ENCODE data around the gene BFAR.
"Not testable (repeated sequence)": the region's sequence is repeated elsewhere in the genome, so short reads cannot be mapped to it uniquely, and the experiment has no call there.

Gene BFAR

DNA sequence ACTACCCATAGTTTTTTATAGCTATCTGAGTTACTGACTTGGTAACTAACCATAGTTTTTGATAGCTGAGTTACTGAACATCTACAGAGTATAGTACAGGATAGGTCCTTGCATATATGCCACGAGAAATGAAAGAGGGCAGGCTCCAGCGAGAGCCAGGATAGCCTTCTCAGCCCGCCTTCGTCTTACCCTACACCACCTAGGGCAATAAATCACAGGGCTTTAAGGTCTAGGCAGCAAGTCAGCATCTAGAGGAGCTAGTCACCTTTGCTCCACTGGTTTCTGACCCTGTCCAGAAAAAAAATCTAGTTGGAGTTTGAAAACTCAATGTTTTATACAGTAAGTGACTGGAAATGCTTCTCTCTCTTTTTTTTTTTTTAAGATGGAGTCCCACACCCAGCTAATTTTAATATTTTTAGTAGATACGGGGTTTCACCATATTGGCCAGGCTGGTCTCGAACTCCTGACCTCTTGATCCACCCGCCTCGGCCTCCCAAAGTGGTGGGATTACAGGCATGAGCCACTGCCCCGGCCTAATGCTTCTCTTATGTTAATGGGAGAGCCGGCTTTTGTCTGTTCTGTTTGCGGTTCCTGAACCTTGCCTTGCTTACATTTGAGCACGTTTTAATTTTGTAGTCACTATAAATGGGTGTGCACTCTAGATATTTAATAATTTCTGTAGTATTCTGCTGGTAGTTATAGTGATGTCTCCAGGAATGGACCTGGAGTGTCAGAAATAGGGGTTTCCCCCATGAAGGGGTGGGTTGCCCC lies 2.8 kb downstream of the BFAR start:
- DNase-seq (ENCODE audit: low read depth): no peak

DNA sequence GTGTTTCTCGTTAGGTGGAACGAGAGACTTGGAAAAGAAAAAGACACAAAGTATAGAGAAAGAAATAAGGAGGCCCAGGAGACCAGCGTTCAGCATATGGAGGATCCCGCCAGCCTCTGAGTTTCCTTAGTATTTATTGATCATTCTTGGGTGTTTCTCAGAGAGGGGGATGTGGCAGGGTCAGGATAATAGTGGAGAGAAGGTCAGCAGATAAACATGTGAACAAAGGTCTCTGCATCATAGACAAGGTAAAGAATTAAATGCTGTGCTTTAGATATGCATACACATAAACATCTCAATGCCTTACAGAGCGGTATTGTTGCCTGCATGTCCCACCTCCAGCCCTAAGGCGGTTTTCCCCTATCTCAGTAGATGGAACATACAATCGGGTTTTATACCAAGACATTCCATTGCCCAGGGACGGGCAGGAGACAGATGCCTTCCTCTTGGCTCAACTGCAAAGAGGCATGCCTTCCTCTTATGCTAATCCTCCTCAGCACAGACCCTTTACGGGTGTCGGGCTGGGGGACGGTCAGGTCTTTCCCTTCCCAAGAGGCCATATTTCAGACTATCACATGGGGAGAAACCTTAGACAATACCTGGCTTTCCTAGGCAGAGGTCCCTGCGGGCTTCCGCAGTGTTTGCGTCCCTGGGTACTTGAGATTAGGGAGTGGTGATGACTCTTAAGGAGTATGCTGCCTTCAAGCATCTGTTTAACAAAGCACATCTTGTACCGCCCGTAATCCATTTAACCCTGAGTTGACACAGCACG lies 3.6 kb downstream of the BFAR start:
- DNase-seq (ENCODE audit: low read depth): not testable (repeated sequence)

DNA sequence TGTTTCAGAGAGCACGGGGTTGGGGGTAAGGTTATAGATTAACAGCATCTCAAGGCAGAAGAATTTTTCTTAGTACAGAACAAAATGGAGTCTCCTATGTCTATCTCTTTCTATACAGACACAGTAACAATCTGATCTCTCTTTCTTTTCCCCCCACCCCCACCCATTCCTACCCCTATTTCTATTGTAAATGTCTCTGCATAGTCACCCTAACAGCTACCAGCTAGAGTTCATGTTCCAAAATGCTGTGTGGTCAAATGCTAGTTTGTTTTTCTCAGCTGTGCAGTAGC lies 4.1 kb downstream of the BFAR start:
- DNase-seq (ENCODE audit: low read depth): not testable (repeated sequence)

DNA sequence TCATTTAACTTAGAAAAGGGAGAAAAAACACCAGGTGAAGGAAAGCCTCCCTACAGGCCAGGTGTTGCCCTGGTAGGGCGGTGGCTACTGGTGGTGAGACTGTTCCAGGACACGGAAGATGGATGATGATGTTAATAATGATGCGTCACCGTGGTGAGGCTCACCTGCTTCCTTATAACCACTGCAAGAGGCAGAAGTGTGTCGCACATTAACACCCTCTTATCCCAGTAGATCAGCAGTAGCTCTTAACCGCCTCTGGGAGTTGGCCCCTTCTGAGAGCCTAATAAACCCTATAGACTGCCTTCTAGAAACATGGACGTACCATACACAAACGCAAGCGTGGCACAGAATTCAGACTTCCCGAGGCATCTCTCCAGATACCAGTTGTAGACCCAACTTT lies 7.8 kb downstream of the BFAR start:
- no peak for DNase-seq (ENCODE audit: low read depth)

DNA sequence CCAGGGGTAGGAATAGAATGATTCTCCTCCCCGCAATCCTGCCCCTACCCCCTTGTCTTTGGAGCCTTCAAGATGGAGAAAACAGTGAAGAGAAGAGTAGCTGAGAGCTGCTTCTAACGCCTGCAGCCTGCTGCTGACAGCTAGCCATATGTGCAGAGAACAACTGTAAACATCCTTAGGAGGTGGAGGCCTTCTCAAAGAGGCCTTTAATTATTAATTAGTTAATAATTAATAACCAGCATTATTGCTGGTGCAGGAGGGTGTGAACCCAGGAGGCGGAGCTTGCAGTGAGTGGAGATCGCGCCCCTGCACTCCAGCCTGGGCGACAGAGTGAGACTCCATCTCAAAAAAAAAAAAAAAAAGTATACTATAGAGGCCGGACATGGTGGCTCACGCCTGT lies 8.5 kb downstream of the BFAR start:
- no peak for DNase-seq (ENCODE audit: low read depth)

DNA sequence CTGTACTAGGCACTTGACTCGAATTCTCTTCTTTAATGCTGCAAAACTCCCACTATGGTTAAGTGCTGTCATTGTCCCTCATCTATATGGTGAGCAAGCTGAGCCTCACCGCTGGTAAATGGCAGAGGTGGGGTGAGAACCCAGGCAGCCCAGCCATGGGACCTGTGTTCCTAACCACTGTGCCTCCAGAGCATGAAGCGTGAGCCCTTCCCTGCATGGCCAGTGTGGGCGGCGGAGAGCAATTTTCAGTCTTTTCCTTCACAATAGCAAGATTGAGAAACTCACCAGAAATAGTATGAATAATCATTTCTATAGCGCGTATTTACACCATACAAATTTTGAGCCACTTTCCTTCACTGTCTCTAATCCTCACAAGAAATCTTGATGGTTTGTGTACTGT lies 9.2 kb downstream of the BFAR start:
- no peak for DNase-seq (ENCODE audit: low read depth)

DNA sequence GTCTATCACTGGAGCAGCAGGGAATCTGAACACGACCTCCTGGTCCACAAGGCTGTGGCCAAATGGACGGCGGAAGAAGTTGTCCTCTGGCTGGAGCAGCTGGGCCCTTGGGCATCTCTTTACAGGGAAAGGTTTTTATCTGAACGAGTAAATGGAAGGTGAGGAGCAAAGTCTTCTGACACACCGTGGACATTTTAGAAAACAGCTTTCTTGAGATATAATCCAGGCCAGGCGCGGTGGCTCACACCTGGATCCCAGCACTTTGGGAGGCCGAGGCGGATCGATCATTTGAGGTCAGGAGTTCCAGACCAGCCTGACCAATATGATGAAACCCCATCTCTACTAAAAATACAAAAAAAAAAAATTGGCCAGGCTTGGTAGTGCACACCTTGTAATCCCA lies 17.1 kb downstream of the BFAR start:
- no peak for DNase-seq (ENCODE audit: low read depth)

DNA sequence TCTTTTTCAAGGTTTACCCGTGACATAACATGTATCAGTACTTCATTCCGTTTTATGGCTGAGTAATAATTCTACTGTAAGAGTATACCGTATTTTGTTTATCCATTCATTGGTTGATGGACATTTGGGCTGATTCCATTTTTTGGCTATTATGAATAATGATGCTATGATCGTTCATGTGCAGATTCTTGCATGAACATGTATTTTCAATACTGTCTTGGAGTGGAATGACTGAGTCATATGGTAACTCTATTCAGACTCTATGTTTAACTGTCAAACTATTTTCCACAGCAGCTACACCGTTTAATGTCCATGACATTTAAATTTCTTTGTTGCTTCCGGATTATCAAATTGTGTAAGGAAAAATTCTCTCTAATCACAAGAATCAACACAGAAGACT lies 17.9 kb downstream of the BFAR start:
- DNase-seq (ENCODE audit: low read depth): no peak

DNA sequence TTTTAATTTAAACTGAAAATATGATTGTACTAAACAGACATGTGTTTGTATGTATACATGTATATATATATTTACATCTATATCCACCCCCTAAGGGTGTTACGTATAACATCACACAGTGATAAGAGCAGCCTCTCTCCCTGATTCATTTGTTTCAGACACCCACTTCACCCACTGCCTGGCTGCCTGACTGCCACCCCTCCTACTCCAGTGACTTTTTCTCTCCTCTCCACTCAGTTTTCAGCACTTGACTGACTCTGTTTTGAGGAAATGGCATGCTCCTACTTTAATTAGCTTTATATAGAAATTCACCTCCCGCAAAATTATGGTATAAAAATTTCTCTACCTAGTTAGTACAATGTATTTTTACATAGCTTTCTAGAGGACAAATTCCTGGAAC lies 20.0 kb downstream of the BFAR start:
- no peak for DNase-seq (ENCODE audit: low read depth)

DNA sequence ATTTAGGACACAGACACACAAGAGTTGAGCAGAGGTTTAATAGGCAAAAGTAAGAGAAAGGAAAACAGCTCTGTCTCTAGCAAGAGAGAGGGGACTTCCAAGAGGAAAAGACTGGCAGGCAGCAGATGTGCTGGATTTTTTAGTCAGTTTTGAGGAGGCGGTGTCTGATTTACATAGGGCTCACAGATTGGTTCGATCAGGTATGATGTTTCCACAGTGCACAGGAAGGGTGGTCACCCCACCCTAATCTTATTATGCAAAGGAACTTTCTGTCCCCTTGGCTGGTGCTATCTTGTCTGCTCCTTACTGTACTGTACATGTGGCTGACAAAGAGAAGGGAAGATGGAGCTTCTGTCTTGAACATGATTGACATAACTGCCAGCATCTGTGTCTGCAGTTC lies 25.3 kb downstream of the BFAR start:
- DNase-seq (ENCODE audit: low read depth): no peak

DNA sequence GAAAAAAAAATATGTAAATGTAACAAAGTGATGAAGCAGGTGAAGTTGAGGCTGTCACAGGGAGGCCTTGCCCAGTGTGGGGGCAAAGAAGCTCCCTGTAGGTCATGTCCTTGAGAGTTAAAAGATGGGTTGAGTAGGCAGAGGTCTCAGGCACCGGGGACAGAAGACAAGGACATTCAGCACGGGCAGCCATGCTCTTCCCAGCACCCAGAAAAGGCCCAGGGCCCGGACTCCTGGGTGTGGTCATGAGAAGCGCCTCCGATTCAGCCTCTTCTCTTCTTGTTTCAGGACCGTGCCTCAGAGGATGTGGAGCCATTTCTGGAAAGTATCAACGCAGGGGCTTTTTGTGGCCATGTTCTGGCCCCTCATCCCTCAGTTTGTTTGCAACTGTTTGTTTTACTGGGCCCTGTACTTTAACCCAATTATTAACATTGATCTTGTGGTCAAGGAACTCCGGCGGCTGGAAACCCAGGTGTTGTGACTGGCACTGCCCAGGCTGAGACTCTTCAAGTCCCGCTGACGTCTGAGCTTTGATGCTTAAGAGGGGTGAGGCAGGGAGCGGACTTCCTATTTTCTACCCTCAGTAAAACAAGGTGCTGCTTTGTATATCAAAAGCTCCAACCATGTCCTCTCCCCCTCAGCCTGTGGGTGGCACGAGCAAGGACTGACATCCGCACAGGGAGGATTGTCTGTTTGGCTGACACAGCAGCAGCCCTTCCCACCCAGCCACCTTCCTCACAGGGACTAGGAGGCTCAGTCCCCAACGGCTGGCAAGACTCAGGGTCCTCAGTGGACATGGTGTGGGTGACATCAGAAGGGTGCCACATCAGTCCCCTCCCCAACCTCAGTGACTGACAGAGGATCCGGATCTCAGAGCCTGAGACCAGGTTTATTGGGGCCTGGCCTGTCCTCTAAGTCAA lies 34.9 kb downstream of the BFAR start:
- no peak for DNase-seq (ENCODE audit: low read depth)

DNA sequence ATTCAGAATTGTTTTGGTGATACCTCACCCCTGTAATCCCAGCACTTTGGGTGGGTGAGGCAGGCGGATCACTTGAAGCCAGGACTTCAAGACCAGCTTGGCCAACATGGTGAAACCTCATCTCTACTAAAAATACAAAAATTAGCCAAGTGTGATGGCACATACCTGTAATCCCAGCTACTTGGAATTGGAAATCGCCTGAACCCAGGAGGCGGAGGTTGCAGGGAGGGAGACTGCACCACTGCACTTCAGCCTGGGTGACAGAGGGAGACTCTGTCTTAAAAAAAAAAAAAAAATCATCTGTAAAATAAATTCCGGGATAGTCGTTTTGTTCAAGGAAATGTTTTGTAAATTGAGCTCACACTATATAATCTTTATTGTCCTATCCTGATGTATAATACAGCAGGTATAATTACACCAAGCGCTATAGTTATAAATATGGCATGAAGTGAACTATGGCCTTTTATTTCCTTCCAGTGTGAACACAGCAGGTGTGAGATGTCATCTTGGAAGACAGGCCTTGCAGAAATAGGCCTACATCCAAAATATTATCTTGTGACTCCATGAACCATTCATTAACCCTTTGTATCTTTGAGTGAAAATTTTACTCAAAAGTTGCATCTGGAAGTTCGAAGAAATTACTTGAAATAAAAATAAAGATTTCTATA lies 35.9 kb downstream of the BFAR start:
- no peak for DNase-seq (ENCODE audit: low read depth)

DNA sequence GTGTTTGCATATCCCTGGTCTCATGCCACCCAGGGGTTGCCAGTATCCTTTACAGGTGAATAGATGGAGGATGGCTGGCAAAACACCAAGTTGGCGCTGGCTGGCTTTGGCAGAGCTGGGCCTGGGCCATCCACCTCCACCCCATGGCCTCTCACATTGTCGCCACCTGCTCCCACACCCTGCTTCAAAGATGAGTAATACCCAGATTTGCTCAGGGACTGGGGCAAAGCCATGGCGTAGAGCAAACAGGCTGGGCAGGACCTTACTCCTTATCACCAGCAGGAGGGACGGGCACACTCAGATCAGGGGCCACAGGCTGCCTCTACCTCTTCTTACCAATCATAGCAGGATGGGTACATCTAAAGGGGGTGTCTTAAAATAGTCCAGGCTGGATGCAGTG lies 37.0 kb downstream of the BFAR start:
- DNase-seq (ENCODE audit: low read depth): no peak

DNA sequence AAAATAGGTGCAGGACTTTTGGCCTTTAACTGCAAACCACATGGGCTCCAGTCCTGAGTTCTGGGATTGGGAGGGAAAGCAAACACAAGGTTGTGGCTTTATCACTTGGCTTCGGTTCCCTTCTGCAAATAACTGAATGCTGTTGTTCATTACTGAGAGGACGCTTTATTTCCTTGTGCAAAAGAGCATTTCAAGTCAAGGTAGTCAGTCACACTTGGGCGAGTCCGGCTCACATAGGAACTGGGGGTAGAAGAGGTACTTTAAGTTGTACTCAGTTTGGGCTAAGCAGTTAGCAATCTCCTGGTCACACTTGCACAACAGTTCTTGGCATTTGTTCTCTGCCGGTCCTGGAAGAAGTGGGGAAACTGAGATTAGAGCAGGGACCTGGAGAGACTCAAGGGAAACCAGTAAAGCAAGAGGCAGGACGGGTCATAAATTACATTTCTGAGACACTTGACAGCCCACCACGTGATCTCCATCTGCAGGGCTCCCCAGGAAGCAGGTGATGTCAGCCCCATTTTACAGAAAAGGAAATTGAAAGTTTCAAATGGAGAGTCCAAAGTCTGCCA lies 39.7 kb downstream of the BFAR start:
- DNase-seq (ENCODE audit: low read depth): no peak

DNA sequence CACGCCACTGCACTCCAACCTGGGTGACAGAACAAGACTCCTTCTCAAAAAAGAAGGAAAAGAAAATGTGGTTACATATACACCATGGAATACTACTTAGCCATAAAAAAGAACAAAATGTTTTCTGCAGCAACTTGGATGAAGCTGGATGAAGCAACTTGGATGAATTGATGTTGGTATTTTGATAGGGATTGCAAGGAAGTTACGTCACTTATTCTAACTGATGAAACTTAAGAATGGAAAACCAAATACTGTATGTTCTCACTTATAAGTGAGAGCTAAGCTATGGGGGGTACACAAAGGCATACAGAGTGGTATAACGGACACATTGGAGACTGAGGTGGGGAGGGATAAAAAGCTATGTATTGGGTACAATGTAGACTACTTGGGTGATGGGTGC lies 43.9 kb downstream of the BFAR start:
- DNase-seq (ENCODE audit: low read depth): no peak

DNA sequence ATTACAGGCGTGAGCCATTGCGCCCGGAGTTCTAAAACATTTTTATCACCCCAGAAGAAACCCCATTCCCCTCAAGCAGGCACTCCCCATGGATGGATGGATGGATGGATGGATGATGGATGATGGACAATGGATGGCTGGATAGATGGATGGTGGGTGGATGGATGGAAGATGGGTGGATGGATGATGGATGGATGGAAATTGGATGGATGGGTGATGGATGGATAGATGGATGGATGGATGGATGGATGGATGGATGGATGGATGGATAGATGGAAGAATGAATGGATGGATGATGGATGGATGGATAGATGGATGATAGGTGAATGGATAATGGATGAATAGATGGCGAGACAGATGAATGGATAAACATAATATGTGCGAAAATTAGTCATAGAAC lies 44.9 kb downstream of the BFAR start:
- DNase-seq (ENCODE audit: low read depth): no peak

DNA sequence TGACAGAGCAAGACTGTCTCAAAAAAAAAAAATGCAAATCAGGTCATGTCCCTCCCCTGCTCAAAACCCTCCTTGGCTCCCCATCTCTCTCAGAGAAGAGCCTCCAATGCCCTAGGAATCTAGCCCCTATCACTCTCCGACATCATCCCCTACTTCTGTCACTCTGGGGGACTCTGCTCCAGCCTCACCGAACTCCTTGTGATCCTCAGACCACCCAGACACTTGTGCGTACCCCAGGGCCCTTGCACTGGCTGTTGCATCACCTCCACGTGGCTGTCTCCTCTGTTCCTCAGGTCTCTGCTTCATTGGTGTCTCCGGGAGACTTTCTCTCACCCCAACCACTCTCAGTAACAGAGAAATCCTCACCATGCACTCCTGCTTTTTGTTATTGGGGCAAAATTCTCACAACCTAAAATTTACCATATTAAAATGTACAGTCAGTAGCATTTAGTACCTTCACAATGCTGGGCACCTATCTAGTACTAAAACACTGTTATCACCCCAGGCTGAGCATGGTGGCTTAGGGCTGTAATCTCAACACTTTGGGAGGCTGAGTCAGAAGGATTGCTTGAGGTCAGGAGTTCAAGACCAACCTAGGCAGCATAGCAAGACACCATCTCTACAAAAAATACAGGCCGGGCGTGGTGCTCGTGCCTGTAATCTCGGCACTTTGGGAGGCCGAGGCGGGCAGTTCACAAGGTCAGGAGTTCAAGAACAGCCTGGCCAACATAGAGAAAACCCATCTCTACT lies 46.2 kb downstream of the BFAR start:
- no peak for DNase-seq (ENCODE audit: low read depth)

DNA sequence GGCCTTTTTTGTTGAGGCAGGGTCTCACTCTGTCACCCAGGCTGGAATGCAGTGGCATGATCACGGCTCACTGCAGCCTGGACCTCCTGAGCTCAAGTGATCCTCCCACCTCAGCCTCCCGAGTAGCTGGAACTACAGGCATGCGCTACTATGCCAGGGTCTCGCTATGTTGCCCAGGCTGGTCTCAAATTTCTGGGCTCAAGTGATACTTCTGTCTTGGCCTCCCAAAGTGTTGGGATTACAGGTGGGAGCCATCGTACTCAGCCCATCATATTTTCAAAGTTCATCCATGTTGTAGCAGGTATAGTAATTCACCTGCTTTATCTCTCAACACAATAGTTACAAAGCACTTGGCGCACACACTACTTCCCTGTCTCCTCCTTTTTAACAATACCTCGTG lies 47.6 kb downstream of the BFAR start:
- DNase-seq (ENCODE audit: low read depth): not testable (repeated sequence)

DNA sequence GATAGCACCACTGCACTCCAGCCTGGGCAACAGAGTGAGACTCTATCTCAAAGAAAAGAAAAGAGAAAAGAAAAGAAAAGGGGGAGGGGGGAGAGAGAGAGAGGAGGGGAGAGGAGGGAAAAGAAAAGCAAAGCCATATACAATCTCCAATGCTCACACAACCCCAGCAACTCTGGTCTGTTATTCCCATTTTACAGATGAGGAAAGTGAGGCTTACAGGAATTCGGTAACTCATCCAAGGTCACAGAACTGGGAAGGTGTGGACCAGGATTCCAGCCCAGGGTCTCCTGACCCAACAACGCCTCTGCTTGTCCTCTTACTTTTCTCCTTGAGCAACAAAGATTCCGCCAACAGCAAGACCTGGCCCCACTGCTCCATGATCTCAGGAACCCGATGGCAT lies 48.4 kb downstream of the BFAR start:
- DNase-seq (ENCODE audit: low read depth): no peak

DNA sequence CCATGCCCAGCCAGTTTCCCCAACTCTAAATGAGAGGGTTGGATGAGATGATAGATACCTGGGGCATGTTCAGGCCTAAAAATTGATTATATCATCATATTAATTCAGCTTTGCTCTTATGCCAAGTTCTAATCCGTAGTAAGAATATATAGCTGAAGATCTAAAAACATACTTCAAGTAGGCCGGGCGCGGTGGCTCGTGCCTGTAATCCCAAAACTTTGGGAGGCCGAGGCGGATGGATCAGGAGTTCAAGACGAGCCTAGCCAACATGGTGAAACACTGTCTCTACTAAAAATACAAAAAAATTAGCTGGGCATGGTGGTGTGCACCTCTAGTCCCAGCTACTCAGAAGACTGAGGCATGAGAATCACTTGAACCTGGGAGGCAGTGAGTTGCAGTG lies 49.4 kb downstream of the BFAR start:
- DNase-seq (ENCODE audit: low read depth): no peak
